ENCODE data around the gene HTRA1.

The HTRA1 gene

DNA sequence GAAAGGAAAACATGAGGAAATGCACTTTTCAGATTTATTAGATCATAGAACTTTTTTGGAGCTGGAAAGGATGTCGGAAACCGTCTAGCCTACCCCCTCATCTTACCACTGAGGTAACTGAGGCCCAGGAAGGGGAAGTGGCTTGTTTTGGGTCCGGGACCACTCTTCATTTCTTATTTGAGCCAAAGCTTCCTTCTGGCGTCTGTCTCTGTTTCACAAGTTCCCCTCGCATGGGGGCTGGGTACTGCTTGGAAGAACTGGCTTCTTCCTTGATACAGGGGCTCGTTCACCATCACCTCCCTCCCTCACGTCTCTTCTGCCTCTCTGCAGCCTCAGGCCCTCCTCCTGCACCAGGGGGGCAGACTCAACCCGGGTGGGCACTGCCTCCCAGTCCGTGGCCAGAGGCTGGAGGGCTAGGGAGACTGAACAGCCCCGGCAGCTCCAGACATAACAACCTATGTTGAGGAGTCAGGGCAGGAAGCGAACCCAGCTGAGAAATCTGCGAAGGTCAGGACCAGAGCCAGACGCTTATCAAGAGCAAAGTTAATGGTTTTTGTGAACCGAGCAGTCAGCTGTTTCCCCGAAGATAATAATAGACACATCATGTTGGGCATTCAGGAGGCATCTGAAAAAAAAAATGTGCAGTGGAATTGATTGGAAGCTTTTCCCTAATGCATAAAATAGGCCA lies 12.9 kb downstream of the HTRA1 start:
- WGBS: 26% methylated on average over 15 of the region's 15 CpGs

DNA sequence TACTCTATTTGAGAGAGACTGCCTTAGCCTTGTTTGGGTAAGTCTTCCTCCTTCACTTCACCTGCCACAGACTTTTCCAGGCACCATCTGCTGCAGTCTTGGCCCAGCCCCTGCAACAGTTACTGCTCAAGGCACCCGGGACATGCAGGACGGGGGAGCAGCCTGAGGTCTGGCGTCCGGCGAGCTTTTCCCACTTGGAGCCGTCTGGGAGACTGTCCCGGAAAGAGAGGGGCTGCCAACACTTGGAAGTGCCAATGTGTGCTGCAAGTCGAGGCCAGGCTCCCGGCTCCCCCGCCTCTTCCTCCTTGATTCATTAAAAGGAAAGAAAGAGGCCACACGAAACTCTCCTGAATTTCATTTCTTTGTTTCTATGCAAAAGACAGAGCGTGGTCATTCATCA lies 13.7 kb downstream of the HTRA1 start:
- H3K79me1 ChIP-seq (replicated peaks; ENCODE audit: low read length, poor library complexity, severe bottlenecking): peaks cover 20% of the 10 kb centered on the region
- H4K8ac ChIP-seq (ENCODE audit: low read length): peak overlapping the region; percentile 88
- H3K4ac ChIP-seq (ENCODE audit: low read depth in 1 of 2, low read length in 2 of 2): peak overlapping the region in 1 of 2 experiments; percentile 92
- peak overlapping the region; percentile 47 to 86 for H3K18ac ChIP-seq (ENCODE audit: low read depth in 1 of 2, low read length in 2 of 2)
- H3K4me3 ChIP-seq (ENCODE audit: insufficient read depth in 1 of 2, low read depth in 1 of 2, low read length in 2 of 2): peak overlapping the region in 1 of 2 experiments; percentile 19
- no peak overlapping the region for H3K4me2 ChIP-seq (ENCODE audit: low read length, poor library complexity, severe bottlenecking)
- H3K9me3 ChIP-seq (ENCODE audit: control insufficient read depth, low read length): no peaks in the 10 kb centered on the region
- H3K36me3 ChIP-seq (ENCODE audit: control insufficient read depth in 1 of 2, insufficient read depth in 2 of 2, low read depth in 1 of 2, low read length in 2 of 2): peaks cover 8 to 35% of the 10 kb centered on the region in 2 experiments
- H2BK5ac ChIP-seq (ENCODE audit: low read depth, low read length, poor library complexity, severe bottlenecking): no peak overlapping the region
- no peak overlapping the region for H2AK5ac ChIP-seq (ENCODE audit: low read length, severe bottlenecking)
- peak overlapping the region in 1 of 2 experiments; percentile 23 for H3K14ac ChIP-seq (ENCODE audit: low read length in 2 of 2)
- no peak overlapping the region for H3K27ac ChIP-seq (ENCODE audit: low read length, poor library complexity, severe bottlenecking)
- H3K4me1 ChIP-seq (ENCODE audit: control insufficient read depth, insufficient read depth, low read depth, low read length): peaks cover 23% of the 10 kb centered on the region
- H3K23ac ChIP-seq (ENCODE audit: low read length in 2 of 2): peak overlapping the region in 1 of 2 experiments; percentile 6
- no peaks in the 10 kb centered on the region for H3K27me3 ChIP-seq (ENCODE audit: control insufficient read depth in 1 of 2, insufficient read depth in 1 of 2, low read length in 2 of 2)
- peak overlapping the region; percentile 71 for H2BK15ac ChIP-seq (ENCODE audit: low read depth, poor library complexity, severe bottlenecking)
- 39% methylated on average over 9 of the region's 12 CpGs for WGBS
- no peak for DNase-seq
- peak overlapping the region; percentile 22 for H4K91ac ChIP-seq (ENCODE audit: low read length)
- peak overlapping the region; percentile 12 to 61 for H2BK12ac ChIP-seq (ENCODE audit: low read length in 2 of 2)
- H2AFZ ChIP-seq (ENCODE audit: low read depth, low read length): no peak overlapping the region
- peak overlapping the region; percentile 9 for H2BK120ac ChIP-seq (ENCODE audit: low read depth, low read length)
- H3K9ac ChIP-seq (ENCODE audit: low read length): peak overlapping the region; percentile 51

More for the DNA sequence above, 12.9 kb downstream of the HTRA1 start:
- H3K4me3 ChIP-seq (ENCODE audit: insufficient read depth in 1 of 2, low read depth in 1 of 2, low read length in 2 of 2): no peak overlapping the region
- no peak overlapping the region for H3K23ac ChIP-seq (ENCODE audit: low read length in 2 of 2)
- peak overlapping the region; percentile 81 to 95 for H3K18ac ChIP-seq (ENCODE audit: low read depth in 1 of 2, low read length in 2 of 2)
- no peak overlapping the region for H3K27ac ChIP-seq (ENCODE audit: low read length, poor library complexity, severe bottlenecking)
- no peak overlapping the region for H2BK5ac ChIP-seq (ENCODE audit: low read depth, low read length, poor library complexity, severe bottlenecking)
- peak overlapping the region; percentile 80 for H4K91ac ChIP-seq (ENCODE audit: low read length)
- no peaks in the 10 kb centered on the region for H3K27me3 ChIP-seq (ENCODE audit: control insufficient read depth in 1 of 2, insufficient read depth in 1 of 2, low read length in 2 of 2)
- H2BK12ac ChIP-seq (ENCODE audit: low read length in 2 of 2): peak overlapping the region; percentile 49 to 73
- no peaks in the 10 kb centered on the region for H3K9me3 ChIP-seq (ENCODE audit: control insufficient read depth, low read length)
- DNase-seq: peak; percentile 71
- H3K14ac ChIP-seq (ENCODE audit: low read length in 2 of 2): peak overlapping the region in 1 of 2 experiments; percentile 23
- peak overlapping the region; percentile 42 for H2BK120ac ChIP-seq (ENCODE audit: low read depth, low read length)
- H3K4ac ChIP-seq (ENCODE audit: low read depth in 1 of 2, low read length in 2 of 2): peak overlapping the region; percentile 49 to 66
- H2AFZ ChIP-seq (ENCODE audit: low read depth, low read length): no peak overlapping the region
- peaks cover 22% of the 10 kb centered on the region for H3K79me1 ChIP-seq (replicated peaks; ENCODE audit: low read length, poor library complexity, severe bottlenecking)
- peak overlapping the region; percentile 83 for H4K8ac ChIP-seq (ENCODE audit: low read length)
- H3K36me3 ChIP-seq (ENCODE audit: control insufficient read depth in 1 of 2, insufficient read depth in 2 of 2, low read depth in 1 of 2, low read length in 2 of 2): peaks cover 8 to 29% of the 10 kb centered on the region in 2 experiments
- peaks cover 27% of the 10 kb centered on the region for H3K4me1 ChIP-seq (ENCODE audit: control insufficient read depth, insufficient read depth, low read depth, low read length)
- H2AK5ac ChIP-seq (ENCODE audit: low read length, severe bottlenecking): no peak overlapping the region
- H2BK15ac ChIP-seq (ENCODE audit: low read depth, poor library complexity, severe bottlenecking): peak overlapping the region; percentile 83
- H3K4me2 ChIP-seq (ENCODE audit: low read length, poor library complexity, severe bottlenecking): no peak overlapping the region
- peak overlapping the region; percentile 51 for H3K9ac ChIP-seq (ENCODE audit: low read length)

DNA sequence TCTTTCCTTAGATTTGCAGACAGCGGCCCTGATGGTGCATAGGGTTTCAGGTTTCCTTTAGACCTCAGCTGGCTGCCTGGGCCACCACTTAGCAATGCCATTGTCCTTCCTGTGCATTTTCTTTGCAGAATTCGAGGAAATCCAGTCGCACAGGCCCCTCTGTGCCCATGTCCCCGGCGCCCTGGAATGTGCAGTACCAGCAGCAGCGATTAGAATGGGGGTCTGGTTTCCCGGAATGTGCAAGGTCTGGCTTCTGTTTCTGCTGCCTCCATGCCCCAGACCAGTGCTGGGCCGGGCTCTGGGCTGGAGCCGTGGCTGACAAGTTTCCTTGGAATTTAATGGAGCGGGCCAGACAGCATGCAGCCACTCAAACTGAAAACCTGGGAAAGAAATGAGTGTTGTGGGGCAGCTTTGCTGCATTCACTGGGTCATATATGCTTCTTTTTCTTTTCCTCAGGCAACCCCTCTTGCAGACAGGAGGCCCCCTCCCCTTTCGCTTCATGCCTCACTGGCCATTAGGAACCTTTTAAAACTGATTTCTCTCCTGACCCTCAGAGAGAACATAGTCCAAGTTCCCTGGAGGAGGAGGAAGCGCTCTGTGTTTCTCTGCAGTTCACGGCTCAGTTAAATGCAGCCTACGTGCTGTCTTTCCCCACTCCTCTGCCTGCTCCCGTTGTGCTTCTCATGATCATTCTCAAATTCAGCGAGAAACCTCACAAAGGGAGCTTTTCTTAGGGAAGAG lies 14.4 kb downstream of the HTRA1 start:
- peak overlapping the region; percentile 10 to 87 for H3K4ac ChIP-seq (ENCODE audit: low read depth in 1 of 2, low read length in 2 of 2)
- WGBS: 27% methylated on average over 16 of the region's 16 CpGs

DNA sequence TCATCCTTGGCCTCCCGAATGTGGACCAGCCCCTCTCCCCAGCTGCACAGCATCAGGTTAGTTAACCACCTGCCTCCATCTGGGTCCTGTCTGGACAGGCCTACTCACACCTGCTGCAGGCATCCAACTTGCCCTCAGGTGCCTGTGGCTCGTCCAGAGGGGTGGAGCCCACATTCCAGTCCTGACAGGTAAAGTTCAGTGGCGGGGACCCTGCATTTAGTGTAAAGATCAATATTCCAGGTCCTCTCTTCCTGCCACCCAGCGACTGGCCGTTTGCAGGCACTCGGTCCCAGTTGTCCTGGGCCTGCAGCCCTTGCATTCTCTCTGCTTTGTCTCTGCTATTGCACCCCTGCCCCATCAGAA lies 15.0 kb downstream of the HTRA1 start:
- Histone ChIP-seq H3K36me3 (ENCODE audit: control insufficient read depth in 1 of 2, insufficient read depth in 2 of 2, low read depth in 1 of 2, low read length in 2 of 2) (peaks cover 5 to 45% of the 10 kb centered on the region in 2 experiments), H2BK12ac (ENCODE audit: low read length in 2 of 2) (peak overlapping the region in 1 of 2 experiments; percentile 94), H3K9ac (ENCODE audit: low read length) (peak overlapping the region; percentile 51), H3K4me2 (ENCODE audit: low read length, poor library complexity, severe bottlenecking) (no peak overlapping the region), H3K79me1 (replicated peaks; ENCODE audit: low read length, poor library complexity, severe bottlenecking) (peaks cover 19% of the 10 kb centered on the region), H3K4me1 (ENCODE audit: control insufficient read depth, insufficient read depth, low read depth, low read length) (peaks cover 23% of the 10 kb centered on the region), H3K27ac (ENCODE audit: low read length, poor library complexity, severe bottlenecking) (no peak overlapping the region), H2BK120ac (ENCODE audit: low read depth, low read length) (peak overlapping the region; percentile 90), H3K23ac (ENCODE audit: low read length in 2 of 2) (peak overlapping the region in 1 of 2 experiments; percentile 34), H2BK15ac (ENCODE audit: low read depth, poor library complexity, severe bottlenecking) (no peak overlapping the region), H2AK5ac (ENCODE audit: low read length, severe bottlenecking) (no peak overlapping the region), H2BK5ac (ENCODE audit: low read depth, low read length, poor library complexity, severe bottlenecking) (no peak overlapping the region), H3K14ac (ENCODE audit: low read length in 2 of 2) (peak overlapping the region in 1 of 2 experiments; percentile 88), H3K27me3 (ENCODE audit: control insufficient read depth in 1 of 2, insufficient read depth in 1 of 2, low read length in 2 of 2) (no peaks in the 10 kb centered on the region), H3K9me3 (ENCODE audit: control insufficient read depth, low read length) (no peaks in the 10 kb centered on the region), H4K8ac (ENCODE audit: low read length) (peak overlapping the region; percentile 86), H3K4me3 (ENCODE audit: insufficient read depth in 1 of 2, low read depth in 1 of 2, low read length in 2 of 2) (no peak overlapping the region), H3K4ac (ENCODE audit: low read depth in 1 of 2, low read length in 2 of 2) (peak overlapping the region; percentile 10 to 87), H4K91ac (ENCODE audit: low read length) (peak overlapping the region; percentile 78), H2AFZ (ENCODE audit: low read depth, low read length) (no peak overlapping the region), H3K18ac (ENCODE audit: low read depth in 1 of 2, low read length in 2 of 2) (peak overlapping the region; percentile 67 to 71)
- WGBS: 90% methylated on average over 6 of the region's 6 CpGs
- no peak for DNase-seq

More for the DNA sequence above, 14.4 kb downstream of the HTRA1 start:
- H3K9me3 ChIP-seq (ENCODE audit: control insufficient read depth, low read length): no peaks in the 10 kb centered on the region
- peak; percentile 67 for DNase-seq
- no peak overlapping the region for H2BK15ac ChIP-seq (ENCODE audit: low read depth, poor library complexity, severe bottlenecking)
- peak overlapping the region; percentile 51 for H3K9ac ChIP-seq (ENCODE audit: low read length)
- H2AFZ ChIP-seq (ENCODE audit: low read depth, low read length): no peak overlapping the region
- H3K23ac ChIP-seq (ENCODE audit: low read length in 2 of 2): no peak overlapping the region
- H4K91ac ChIP-seq (ENCODE audit: low read length): peak overlapping the region; percentile 78
- peaks cover 21% of the 10 kb centered on the region for H3K79me1 ChIP-seq (replicated peaks; ENCODE audit: low read length, poor library complexity, severe bottlenecking)
- H3K14ac ChIP-seq (ENCODE audit: low read length in 2 of 2): peak overlapping the region in 1 of 2 experiments; percentile 20
- peak overlapping the region in 1 of 2 experiments; percentile 94 for H2BK12ac ChIP-seq (ENCODE audit: low read length in 2 of 2)
- H3K4me2 ChIP-seq (ENCODE audit: low read length, poor library complexity, severe bottlenecking): no peak overlapping the region
- no peaks in the 10 kb centered on the region for H3K27me3 ChIP-seq (ENCODE audit: control insufficient read depth in 1 of 2, insufficient read depth in 1 of 2, low read length in 2 of 2)
- no peak overlapping the region for H2AK5ac ChIP-seq (ENCODE audit: low read length, severe bottlenecking)
- H4K8ac ChIP-seq (ENCODE audit: low read length): peak overlapping the region; percentile 78
- H3K4me3 ChIP-seq (ENCODE audit: insufficient read depth in 1 of 2, low read depth in 1 of 2, low read length in 2 of 2): peak overlapping the region in 1 of 2 experiments; percentile 19
- peak overlapping the region; percentile 67 to 91 for H3K18ac ChIP-seq (ENCODE audit: low read depth in 1 of 2, low read length in 2 of 2)
- peaks cover 23% of the 10 kb centered on the region for H3K4me1 ChIP-seq (ENCODE audit: control insufficient read depth, insufficient read depth, low read depth, low read length)
- H3K27ac ChIP-seq (ENCODE audit: low read length, poor library complexity, severe bottlenecking): no peak overlapping the region
- H3K36me3 ChIP-seq (ENCODE audit: control insufficient read depth in 1 of 2, insufficient read depth in 2 of 2, low read depth in 1 of 2, low read length in 2 of 2): peaks cover 7 to 42% of the 10 kb centered on the region in 2 experiments
- H2BK120ac ChIP-seq (ENCODE audit: low read depth, low read length): peak overlapping the region; percentile 90
- no peak overlapping the region for H2BK5ac ChIP-seq (ENCODE audit: low read depth, low read length, poor library complexity, severe bottlenecking)
